GM18519 (cell line): ENCODE data around the gene LRP5.
"Not testable (repeated sequence)": the region's sequence is repeated elsewhere in the genome, so short reads cannot be mapped to it uniquely, and the experiment has no call there.

Experiments
- ATAC-seq: cut with Tn5 transposase; IDR thresholded peaks from one replicate; pipeline ENCODE4 v1.9.1; 2021; ENCODE audit warnings: mild to moderate bottlenecking, moderate library complexity; ENCODE audit not compliant: unreplicated experiment, low FRiP score

LRP5 gene

GRCh38 chr11:68432874-68433273, 120.5 kb downstream of the LRP5 start:
- ATAC-seq, result no peak

- ATAC-seq, result no peak
These were observed 121.2 kb downstream of the LRP5 start for GRCh38 chr11:68433541-68433940.

GRCh38 chr11:68434159-68434558, 121.8 kb downstream of the LRP5 start:
- ATAC-seq, result not testable (repeated sequence)

GRCh38 chr11:68436162-68436888, 123.9 kb downstream of the LRP5 start:
- no peak for ATAC-seq

GRCh38 chr11:68436985-68437926, 124.9 kb downstream of the LRP5 start:
- ATAC-seq, result no peak

GRCh38 chr11:68437927-68438657, 125.7 kb downstream of the LRP5 start:
- ATAC-seq, result no peak

GRCh38 chr11:68438658-68439259, 126.4 kb downstream of the LRP5 start:
- no peak for ATAC-seq

GRCh38 chr11:68439355-68440065, 127.1 kb downstream of the LRP5 start:
- no peak for ATAC-seq

- no peak for ATAC-seq
These were observed 127.8 kb downstream of the LRP5 start for GRCh38 chr11:68440224-68440623.

- no peak for ATAC-seq
These were observed 129.3 kb downstream of the LRP5 start for GRCh38 chr11:68441466-68442230.

- no peak for ATAC-seq
These were observed 130.0 kb downstream of the LRP5 start for GRCh38 chr11:68442433-68442832.

GRCh38 chr11:68444566-68444965, 132.2 kb downstream of the LRP5 start:
- no peak for ATAC-seq

- no peak for ATAC-seq
These were observed 133.2 kb downstream of the LRP5 start for GRCh38 chr11:68445531-68446035.

GRCh38 chr11:68446046-68446725, 133.8 kb downstream of the LRP5 start:
- ATAC-seq, result no peak

- ATAC-seq, result no peak
These were observed 134.8 kb downstream of the LRP5 start for GRCh38 chr11:68447015-68447801.

- ATAC-seq, result not testable (repeated sequence)
These were observed 135.5 kb downstream of the LRP5 start for GRCh38 chr11:68447914-68448313.

GRCh38 chr11:68448604-68449011, 136.2 kb downstream of the LRP5 start:
- ATAC-seq, result no peak

- no peak for ATAC-seq
These were observed 137.6 kb downstream of the LRP5 start for GRCh38 chr11:68449951-68450350.
